GM12801 (cell line): Measurements from ENCODE around the gene CABS1.

Experiments
- TF ChIP-seq, protein P1 (sequence below): IDR thresholded peaks from one replicate; pipeline ENCODE4 v1.5.1; 2011; ENCODE audit warnings: control low read depth; ENCODE audit not compliant: insufficient read length; ENCODE audit errors: extremely low read depth

Gene CABS1

GRCh38 chr4:70305601-70306000 lies 29.2 kb upstream of the CABS1 start:
- TF ChIP-seq, protein P1, sequence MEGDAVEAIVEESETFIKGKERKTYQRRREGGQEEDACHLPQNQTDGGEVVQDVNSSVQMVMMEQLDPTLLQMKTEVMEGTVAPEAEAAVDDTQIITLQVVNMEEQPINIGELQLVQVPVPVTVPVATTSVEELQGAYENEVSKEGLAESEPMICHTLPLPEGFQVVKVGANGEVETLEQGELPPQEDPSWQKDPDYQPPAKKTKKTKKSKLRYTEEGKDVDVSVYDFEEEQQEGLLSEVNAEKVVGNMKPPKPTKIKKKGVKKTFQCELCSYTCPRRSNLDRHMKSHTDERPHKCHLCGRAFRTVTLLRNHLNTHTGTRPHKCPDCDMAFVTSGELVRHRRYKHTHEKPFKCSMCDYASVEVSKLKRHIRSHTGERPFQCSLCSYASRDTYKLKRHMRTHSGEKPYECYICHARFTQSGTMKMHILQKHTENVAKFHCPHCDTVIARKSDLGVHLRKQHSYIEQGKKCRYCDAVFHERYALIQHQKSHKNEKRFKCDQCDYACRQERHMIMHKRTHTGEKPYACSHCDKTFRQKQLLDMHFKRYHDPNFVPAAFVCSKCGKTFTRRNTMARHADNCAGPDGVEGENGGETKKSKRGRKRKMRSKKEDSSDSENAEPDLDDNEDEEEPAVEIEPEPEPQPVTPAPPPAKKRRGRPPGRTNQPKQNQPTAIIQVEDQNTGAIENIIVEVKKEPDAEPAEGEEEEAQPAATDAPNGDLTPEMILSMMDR: no peak

- TF ChIP-seq, protein P1: no peak
Measured at GRCh38 chr4:70306076-70306475, 28.7 kb upstream of the CABS1 start.

DNA sequence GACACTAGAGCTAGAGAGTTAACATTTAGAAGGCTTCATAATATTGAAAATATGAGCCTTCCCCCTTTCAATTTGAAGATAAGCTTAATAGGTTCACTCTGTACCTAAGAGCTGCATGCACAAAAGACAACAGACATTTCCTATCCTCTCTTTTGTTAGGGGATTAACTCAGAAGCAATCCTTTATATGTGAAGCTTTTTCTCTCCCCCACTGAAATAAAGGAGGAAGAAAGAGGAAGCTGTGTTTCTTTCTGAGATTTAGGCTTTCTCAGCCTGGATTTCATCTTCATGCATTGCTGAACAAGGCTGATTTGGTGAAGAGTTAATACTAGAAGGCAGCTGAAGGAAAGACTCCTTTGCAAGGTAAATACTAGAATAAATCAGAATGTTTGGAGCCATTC lies 21.0 kb upstream of the CABS1 start:
- TF ChIP-seq, protein P1: no peak

DNA sequence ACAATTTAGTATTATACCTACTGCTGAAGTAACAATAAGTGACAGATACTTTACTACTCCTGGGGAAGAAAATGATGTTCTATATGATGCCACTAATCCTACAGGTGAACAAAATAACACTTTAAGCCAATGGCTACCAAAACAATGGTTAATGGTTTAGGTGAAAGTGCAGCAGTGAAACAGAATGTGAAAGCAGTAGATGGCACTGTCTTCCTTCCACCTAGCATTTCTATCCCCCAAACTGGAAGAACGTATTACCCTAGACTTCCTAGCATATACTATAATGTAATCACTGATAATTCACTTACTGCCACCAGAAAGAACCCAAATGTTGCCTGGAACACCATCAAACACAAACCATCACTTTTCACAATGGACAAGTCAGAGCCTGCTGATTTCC lies 18.9 kb upstream of the CABS1 start:
- TF ChIP-seq, protein P1: no peak

GRCh38 chr4:70326052-70326451 lies 8.7 kb upstream of the CABS1 start:
- TF ChIP-seq, protein P1: no peak

DNA sequence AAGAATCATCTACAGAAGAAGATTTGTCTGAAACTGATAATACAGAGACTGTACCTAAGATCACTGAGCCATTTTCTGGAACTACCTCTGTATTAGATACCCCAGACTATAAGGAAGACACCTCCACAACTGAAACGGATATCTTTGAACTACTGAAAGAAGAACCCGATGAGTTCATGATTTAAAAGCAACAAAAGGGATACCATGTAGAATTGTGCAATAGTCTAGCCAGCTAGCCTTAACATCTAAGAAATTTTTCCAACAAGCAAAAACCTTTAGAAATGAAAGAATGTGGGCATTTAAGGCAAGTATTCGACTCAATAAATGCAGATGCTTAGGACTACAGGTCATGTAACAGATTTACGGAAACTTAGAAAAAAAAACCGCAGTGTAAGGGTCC lies 1.3 kb downstream of the CABS1 start:
- TF ChIP-seq, protein P1: no peak

DNA sequence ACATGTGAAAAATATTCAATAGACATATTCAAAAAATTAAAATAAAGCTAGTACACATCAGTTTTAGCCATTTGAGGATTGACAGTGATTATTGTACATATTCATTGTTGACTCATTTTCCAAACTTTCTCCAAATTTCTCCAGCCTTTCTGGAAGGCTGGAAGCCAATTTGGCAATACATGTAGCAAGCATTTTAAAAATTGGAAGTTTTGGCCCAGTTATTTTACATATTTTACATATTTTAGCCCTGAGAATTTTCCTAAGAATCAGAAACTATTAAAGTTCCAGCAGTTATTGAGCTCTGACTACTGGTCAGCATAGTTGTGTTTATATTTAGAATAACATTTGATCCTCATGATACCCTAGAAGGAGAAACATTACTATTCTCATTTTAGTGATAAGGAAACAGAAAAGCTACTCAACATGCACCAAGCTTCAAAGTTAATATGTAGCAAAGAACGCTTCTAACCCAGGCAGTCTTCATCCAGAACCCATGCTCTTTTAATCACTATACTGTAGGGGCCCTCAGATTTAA lies 3.2 kb downstream of the CABS1 start:
- TF ChIP-seq, protein P1: no peak
